Mammary epithelial cell (primary cell): Measurements from ENCODE around the gene SLC25A26.

ENCODE experiments used
- CTCF ChIP-seq, 2 donors: IDR thresholded peaks in 1 of 2; conservative IDR thresholded peaks in 1 of 2; 2 replicates each; pipeline ENCODE4 v1.5.1; 2011 to 2012; ENCODE audit warnings: inconsistent platforms in 2 of 2, low read length in 2 of 2, mild to moderate bottlenecking in 2 of 2, control low read depth in 1 of 2, low read depth in 1 of 2; ENCODE audit not compliant: insufficient read depth in 1 of 2; ENCODE audit errors: extremely low read depth in 1 of 2
- EZH2 ChIP-seq: IDR thresholded peaks from 2 replicates; pipeline ENCODE4 v1.6.1; 2012; ENCODE audit warnings: low read length, inconsistent platforms, borderline replicate concordance

- TF ChIP-seq CTCF (conservative IDR thresholded peaks at IDR 0.05 in 1 of 2, IDR thresholded peaks at IDR 0.05 in 1 of 2; ENCODE audit: extremely low read depth in 1 of 2, insufficient read depth in 1 of 2, low read depth in 1 of 2, low read length in 2 of 2) (no peak), EZH2 (no peak)
Measured at GRCh38 chr3:66415867-66416428, 195.1 kb downstream of the SLC25A26 start.
